HG03469 (cell line): ENCODE data around the gene TCF4.

ENCODE experiments used
- ATAC-seq: cut with Tn5 transposase; IDR thresholded peaks from one replicate; pipeline ENCODE4 v1.9.1; 2021; ENCODE audit warnings: mild to moderate bottlenecking, moderate library complexity, moderate number of reproducible peaks; ENCODE audit not compliant: unreplicated experiment

Gene TCF4

GRCh38 chr18:55447672-55448018, 140.3 kb downstream of the TCF4 start:
- no peak for ATAC-seq

GRCh38 chr18:55446996-55447671, 140.9 kb downstream of the TCF4 start:
- no peak for ATAC-seq

- ATAC-seq, result no peak
These were observed 143.5 kb downstream of the TCF4 start for GRCh38 chr18:55444536-55444935.

- ATAC-seq, result no peak
These were observed 144.2 kb downstream of the TCF4 start for GRCh38 chr18:55443776-55444175.

GRCh38 chr18:55442561-55442960, 145.4 kb downstream of the TCF4 start:
- no peak for ATAC-seq

GRCh38 chr18:55440988-55441387, 147.0 kb downstream of the TCF4 start:
- ATAC-seq, result no peak

GRCh38 chr18:55439056-55439455, 148.9 kb downstream of the TCF4 start:
- no peak for ATAC-seq

GRCh38 chr18:55435592-55435991, 152.4 kb downstream of the TCF4 start:
- ATAC-seq, result no peak

- no peak for ATAC-seq
These were observed 154.3 kb downstream of the TCF4 start for GRCh38 chr18:55433648-55434047.

GRCh38 chr18:55433140-55433539, 154.9 kb downstream of the TCF4 start:
- ATAC-seq, result no peak

- no peak for ATAC-seq
These were observed 155.5 kb downstream of the TCF4 start for GRCh38 chr18:55432307-55433040.

- ATAC-seq, result no peak
These were observed 158.0 kb downstream of the TCF4 start for GRCh38 chr18:55430026-55430425.

- no peak for ATAC-seq
These were observed 160.0 kb downstream of the TCF4 start for GRCh38 chr18:55427951-55428350.

GRCh38 chr18:55425698-55426097, 162.3 kb downstream of the TCF4 start:
- no peak for ATAC-seq

- no peak for ATAC-seq
These were observed 165.4 kb downstream of the TCF4 start for GRCh38 chr18:55422456-55423180.

GRCh38 chr18:55421615-55422419, 166.2 kb downstream of the TCF4 start:
- ATAC-seq, result no peak

- ATAC-seq, result no peak
These were observed 166.7 kb downstream of the TCF4 start for GRCh38 chr18:55421308-55421614.

GRCh38 chr18:55420665-55421307, 167.2 kb downstream of the TCF4 start:
- peak; percentile 47 for ATAC-seq

- ATAC-seq, result peak; percentile 18
These were observed 167.9 kb downstream of the TCF4 start for GRCh38 chr18:55419947-55420664.
